GM19467 (cell line): ENCODE data around the gene CPT1B.
A peak's percentile ranks its signal among the peaks of the same experiment; 100 is the strongest.

Experiments used
- ATAC-seq: cut with Tn5 transposase; IDR thresholded peaks from one replicate; pipeline ENCODE4 v1.9.1; 2021; ENCODE audit warnings: mild to moderate bottlenecking, moderate library complexity; ENCODE audit not compliant: unreplicated experiment

Gene CPT1B

DNA sequence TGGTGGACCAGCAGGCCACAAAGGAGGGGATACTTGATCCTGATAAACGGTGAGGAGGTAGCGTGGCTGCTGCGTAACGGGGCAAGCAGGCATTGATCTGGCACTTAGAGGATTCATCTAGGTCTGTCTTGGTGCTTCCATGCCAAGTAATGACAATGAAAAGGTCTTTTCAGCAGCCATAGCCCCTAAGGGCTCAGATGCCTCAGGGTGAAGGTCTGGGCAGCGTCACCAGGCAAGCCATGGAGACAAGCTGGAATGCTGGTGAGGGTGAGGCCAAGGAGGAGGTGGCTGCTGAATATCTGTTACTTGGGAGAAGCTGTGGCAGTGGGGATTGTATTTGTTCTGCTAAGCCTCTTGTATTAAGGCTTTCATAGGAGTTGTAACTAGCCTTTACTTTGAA lies 9.2 kb upstream of the CPT1B start:
- ATAC-seq, result no peak

DNA sequence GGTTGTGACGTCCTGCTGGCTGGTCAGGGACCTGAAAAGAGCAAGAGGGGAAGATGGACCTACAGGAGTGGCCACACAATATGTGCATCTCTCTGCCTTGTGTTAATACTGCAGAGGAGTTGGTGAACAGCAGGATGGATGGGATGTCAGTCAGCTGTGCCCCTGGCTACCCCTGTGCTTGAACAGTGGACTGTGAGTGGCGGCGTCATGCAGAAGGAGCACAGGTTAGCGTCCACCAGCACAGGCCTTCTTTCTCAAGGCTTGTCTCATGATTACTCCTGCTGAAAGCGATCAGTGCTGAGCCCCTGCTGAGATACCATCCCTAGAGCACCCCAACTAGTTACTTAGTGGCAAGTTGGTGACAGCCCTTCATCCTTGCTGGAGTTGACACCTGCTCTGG lies 8.2 kb upstream of the CPT1B start:
- ATAC-seq, result no peak

DNA sequence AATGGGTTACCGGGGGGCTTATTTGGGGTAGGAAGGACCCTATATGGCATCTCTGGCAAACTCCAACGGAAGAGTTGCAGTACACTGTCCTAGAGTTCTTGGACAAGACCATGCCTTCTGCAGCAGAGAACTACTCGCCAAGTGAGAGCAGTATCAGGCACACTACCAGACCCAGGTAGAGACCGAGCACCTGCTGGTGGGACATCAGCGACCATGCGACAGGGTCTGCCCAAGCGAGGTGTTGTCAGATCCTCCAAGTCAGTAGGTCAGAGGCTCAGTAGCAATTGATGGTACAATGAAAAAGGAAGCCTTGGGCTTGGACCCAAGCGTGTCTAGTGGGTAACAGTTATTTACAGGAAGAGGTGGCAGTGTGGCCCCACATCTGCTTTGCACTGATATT lies 7.6 kb upstream of the CPT1B start:
- no peak for ATAC-seq

DNA sequence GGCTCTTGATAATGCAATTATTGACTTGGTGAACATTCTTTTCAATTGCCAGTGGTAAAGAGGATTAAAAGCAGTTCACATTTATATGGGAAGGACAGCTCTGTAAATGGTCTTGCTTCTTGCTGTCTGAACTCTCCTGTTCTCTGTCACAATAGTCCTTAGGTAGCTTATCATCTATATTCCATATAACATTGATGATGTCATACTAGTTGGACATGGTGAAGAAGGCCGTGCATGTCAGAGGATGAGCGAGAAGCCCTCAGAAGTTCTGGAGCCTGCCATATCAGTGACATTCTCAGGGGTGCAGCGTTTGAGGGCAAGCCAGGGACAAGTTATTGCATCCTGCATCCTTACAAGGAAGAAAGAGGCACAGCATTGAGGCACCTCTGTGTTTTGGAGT lies 7.0 kb upstream of the CPT1B start:
- ATAC-seq, result no peak

DNA sequence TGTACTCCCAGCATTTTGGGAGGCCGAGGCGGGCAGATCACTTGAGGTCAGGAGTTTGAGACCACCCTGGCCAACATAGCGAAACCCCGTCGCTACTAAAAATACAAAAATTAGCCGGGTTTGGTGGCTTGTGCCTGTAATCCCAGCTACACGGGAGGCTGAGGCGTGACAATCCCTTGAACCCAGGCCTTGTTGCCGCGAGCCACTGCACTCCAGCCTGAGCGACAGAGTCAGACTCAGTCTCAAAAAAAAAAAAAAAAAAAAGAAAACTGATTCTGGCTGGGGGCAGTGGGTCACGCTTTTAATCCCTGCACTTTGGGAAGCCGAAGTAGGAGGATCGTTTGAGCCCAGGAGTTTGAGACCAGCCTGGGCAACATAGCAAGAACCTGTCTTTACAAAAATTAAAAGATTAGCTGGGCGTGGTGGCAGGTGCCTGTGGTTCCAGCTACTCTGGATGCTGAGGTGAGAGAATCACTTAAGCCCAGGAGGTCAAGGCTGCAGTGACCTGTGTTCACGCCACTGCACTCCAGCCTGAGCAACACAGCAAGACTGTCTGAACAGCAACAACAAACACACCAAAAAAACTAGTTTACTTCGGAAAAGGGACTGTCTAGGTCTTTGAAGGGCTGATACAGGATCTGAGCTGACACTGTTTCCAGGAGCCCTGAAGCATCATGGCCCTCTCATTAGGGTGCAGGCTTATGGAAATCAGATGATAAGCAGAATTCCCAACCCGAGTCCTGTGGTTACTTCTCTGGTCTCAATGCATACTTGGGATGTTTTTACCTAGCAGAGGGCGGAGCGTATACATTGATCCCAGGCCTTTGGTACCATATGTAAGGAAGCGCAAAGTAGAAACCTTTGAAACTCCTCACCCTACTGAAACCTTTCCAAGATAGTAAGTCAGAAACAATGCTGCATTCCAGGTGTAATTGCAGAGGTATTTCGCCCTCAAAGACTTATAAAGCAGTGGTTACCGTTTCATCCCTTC lies 6.2 kb upstream of the CPT1B start:
- no peak for ATAC-seq

DNA sequence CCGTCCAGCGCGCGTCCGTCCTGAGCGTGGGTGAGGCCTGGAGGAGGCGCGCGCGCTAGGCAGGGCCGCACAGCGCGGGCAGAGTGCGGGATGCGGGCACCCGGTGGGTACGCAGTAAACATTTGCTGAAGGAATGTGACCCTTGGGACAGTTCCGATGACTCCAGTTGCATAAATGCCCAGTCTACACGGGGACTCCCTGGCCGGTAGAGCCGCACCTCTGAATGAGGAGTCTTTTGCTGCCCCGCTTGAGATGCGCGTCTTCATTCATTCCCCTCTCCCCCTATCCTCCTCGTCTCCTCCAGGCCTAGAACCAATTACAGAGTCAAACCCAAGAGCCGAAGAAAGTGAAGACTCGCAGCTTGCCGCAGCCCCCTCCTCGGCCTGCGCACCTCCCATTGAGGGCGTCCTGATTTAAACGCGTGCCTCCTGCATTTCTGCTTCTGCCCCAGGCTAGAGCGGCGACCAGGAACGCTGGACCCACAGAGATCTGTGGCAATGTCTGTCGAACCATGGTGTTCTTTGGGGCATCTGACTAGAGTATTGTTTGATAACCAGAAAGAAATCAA lies 5.2 kb upstream of the CPT1B start:
- ATAC-seq, result no peak

DNA sequence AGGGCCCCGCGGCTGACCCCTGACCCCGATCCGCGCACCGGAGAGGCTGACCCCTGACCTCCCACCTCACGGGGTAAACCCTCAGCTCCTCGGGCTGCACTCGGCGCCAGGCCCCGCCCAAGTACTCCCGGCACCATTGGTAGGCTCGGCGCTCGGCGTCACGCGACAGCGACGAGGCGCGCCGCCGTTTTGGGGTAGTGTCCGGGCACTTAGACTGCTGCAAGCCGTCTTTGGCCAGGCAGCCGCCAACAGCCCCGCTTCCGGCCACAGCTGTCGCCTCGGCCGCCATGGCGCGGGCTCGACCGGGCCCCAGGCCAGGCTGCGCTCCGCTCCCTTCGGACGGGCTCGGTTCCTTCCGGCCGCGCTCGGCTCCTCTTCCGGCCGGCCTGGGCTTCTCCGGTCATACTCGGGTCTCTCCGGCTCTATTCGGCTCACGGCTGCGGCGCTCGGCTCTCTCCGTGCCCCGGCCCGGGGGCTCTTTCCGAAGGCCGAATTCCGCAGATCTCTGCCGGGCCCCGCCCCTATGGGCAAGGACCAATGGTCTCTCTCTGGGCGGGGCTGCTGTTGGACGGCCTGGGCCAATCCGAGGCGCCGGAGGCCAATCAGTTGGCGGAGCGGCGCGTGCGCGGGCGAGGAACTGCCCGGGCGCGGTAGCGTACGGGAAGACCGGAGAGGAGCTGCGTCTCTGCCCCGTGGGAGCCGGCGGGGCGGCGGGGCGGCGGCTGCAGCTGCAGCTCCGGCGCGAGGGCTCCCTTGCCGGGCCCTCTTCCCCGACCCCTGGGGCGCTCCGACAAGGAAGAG lies 4.5 kb upstream of the CPT1B start, which contains the start of gene CHKB:
TSS of gene CHKB (minus strand) at position 357 of the 801 bp plus-strand sequence. CDS start at position 289, 68 bp downstream.
- peak; percentile 92 for ATAC-seq

DNA sequence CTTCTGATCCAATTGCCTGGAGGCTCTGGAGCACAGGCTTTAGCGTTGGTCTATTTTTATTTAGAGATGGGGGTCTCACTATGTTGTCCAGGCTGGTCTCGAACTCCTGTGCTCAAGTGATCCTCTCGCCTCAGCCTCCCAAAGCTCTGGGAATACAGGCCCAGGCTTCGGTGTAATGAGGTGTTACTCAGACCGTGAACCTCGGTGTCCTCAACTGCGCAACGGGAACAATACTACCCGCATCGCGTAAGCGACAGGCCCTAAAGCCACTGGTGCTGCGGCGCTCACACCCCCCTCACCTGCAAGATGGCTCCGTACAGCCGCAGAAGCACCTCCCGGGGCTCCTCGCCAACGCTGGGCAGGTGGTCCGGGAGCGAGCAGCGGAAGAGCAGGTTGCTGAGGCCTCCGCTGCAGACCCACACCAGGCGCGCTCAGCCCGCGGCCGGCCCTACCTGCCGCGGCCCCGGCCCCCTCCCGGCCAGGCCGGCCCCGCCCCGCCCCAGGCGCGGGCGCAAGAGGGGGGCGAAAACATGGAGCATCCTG lies 3.8 kb upstream of the CPT1B start:
- ATAC-seq, result no peak

DNA sequence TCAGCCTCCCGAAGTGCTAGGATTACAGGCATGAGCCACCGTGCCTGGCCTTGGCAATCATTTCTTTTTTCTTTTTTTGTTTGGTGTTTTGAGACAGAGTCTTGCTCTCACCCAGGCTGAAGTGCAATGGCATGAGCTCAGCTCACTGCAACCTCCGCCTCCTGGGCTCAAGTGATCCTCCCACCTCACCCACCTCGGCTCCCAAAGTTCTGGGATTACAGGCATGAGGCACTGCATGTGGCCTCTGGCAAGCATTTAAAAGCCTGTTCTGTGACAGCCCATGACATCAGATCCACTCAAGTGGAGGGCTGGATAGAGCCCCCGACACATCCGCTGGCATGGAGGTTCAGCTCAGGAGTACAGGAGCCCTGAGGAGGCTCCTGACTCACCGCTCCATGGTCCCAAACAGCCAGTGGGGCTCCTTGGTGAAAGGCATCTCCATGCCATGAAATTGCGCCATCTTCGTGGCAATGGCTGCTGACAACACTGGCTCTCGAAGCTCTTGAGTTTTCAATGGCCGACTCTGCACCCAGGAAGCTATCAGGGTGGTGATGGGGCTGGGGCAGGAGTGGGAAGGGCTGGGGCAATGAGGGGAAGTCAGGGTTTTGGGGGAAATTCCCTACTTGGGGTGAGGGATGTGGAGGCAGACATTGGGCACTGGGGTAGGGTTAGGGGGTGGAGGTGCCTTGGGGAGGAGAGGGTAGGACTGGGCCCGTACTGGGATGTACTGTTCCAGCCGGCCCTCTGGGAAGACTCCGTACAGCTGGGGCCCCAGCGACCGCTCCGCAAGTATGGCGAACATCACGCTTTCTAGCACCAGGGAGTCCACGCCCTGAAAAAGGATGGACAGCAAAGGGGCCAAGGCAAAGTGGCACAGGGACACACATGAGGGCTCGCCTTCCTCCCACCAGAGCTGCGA lies 3.1 kb upstream of the CPT1B start:
- no peak for ATAC-seq

DNA sequence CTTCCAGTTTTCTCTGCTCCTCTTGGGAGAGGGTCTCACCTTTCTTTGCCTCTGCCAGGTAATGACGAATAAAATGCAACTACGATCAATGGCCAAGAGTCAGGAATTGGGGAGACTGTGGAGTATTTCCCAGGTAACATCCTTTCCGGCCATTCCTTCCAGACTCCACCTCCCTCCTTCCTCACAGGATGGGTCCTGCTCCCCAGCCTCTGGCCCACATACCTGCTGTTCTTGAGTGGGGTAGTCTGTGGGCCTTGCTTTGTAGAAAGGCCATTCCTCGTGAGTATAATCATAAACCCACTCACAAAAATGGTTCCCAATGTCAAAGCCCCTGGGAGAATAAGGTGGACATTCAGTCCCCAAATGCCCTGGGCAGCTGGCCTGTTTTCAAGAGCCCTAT lies 1.5 kb upstream of the CPT1B start:
- ATAC-seq, result no peak

DNA sequence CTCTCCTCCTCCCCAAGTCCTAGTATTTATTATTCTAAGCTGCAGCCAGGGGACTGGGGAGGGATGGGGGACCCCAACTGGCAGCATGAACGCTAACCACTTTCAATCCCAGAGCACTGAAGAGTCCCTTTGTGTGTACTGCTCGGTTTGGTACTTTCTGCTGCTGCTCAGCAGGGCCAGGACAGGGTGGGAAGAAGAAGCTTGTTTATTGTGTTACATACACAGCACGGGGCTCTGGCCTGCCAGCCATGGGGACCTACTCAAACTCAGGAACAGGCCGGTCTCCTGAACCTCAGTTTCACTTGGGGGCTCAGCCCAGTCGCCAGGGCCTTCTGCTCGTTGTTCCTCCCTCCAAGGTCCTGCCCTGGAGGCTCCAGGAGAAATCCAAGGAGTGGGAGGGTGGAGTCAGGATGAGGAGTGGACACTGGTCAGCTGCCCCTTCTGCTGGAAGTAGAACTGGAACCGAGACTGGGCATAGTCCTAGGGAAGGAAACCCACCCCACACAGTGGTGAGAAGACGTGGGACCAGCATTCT lies 616 bp upstream of the CPT1B start:
- no peak for ATAC-seq

DNA sequence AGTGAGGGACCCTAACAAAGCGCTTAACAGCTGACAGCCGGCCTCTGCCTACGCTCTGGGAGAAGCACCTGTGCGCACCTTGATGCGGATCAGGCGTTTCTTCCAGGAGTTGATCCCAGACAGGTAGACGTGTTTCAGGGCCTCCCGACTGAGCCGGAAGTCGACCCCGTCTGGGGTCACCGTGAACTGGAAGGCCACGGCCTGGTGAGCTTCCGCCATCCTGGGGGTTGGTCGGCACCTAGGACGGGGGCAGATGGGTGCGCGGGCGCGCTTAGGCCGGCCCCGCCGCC lies 585 bp downstream of the CPT1B start:
- no peak for ATAC-seq

DNA sequence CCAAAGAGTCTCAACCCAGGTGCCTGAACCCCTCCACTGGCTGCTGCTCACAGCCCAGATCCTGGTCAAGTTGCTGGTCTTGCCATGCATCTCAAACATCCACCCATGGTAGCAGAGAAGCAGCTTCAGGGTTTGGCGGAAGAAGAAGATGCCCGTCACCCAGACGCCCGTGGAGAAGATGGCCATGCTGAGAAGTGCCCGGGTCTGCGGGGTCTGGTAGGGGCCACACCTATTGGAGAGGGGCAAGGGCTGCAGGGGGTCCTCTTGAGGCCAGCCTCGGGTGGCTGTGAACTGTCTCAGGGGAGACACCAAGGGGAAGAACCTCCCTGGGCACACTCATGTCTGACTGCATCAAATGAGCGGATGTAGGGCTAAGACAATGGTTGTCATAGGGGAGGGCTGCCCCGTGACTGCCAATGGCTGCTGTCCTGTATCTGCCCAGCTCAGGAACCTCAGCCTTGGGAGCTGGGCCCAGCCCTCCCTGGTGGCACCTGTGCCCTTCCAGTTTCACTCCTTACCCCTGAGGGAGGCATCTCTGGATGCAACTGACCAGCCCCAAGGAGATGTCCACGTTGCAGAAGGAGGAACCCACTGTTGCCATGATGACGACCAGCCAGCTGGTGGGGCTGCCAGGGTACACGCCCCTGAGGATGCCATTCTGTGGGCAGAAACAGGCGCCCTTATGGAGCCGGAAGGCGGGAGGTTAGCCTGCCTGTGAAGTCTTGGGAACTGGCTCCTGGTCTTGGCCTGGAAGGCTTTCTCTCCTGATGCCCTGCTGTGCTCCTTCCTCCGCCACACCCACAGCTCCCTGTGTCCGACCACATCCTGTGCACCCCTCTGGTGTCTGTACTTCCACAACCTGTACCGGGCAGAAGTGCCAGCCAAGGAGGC lies 1.2 kb downstream of the CPT1B start:
- ATAC-seq, result no peak

DNA sequence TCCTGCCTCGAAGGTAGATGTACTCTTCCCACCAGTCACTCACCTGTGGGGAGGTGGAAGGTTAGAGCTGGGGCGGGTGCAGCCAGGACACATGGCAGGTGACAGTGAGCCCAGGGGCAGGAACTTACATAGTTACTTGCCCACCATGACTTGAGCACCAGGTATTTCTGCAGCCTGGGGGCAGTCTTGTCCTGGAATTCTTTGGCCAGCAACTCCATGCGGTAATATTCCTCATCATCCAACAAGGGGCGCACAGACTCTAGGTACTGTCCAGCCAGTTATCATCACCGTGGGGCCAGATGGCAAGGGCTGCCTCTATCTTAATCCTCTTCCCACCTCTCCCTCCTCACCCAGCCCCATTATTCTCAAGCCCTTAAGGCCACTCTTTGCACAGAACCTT lies 2.2 kb downstream of the CPT1B start:
- no peak for ATAC-seq

DNA sequence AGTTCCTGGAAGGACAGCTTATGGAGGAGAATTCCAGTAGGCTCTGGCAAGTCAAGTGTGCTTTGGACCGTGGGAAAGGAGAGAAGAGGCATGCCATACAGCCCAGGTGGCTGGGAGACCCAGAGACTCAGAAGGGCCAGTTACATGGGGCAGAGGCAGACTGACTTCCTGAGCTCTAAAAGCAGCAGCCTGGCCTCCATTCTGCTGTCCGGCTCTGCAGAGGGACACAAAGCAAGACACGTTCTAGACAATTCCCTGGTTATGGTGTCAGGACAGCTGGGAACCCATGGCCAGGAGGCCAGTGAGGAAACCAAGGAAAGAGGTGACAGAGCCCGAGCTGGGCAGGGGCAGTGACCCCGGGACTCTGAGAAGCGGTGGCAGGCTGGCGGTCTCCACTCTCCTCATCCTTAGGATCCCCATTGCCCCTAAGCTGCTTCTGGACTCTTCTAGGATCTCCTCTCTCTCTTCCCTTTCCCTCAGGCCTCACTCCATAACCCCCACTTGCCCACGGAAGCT lies 2.7 kb downstream of the CPT1B start:
- no peak for ATAC-seq

DNA sequence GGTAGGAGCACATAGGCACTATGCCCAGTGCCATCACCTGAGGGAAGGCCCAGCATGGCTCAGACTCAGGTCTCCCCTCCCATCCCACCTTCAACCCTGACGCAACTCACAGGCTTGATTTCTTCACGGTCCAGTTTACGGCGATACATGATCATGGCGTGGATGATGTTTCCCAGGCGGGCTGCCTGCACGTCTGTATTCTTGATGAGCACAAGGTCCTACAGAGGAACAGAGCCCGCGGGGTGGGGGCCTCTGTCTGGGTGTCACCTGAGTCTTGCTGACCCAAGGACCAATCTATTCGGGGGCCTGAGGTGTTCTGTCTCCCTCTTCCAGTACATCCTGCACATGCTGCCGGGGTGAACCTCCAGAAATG lies 3.9 kb downstream of the CPT1B start:
- ATAC-seq, result no peak

DNA sequence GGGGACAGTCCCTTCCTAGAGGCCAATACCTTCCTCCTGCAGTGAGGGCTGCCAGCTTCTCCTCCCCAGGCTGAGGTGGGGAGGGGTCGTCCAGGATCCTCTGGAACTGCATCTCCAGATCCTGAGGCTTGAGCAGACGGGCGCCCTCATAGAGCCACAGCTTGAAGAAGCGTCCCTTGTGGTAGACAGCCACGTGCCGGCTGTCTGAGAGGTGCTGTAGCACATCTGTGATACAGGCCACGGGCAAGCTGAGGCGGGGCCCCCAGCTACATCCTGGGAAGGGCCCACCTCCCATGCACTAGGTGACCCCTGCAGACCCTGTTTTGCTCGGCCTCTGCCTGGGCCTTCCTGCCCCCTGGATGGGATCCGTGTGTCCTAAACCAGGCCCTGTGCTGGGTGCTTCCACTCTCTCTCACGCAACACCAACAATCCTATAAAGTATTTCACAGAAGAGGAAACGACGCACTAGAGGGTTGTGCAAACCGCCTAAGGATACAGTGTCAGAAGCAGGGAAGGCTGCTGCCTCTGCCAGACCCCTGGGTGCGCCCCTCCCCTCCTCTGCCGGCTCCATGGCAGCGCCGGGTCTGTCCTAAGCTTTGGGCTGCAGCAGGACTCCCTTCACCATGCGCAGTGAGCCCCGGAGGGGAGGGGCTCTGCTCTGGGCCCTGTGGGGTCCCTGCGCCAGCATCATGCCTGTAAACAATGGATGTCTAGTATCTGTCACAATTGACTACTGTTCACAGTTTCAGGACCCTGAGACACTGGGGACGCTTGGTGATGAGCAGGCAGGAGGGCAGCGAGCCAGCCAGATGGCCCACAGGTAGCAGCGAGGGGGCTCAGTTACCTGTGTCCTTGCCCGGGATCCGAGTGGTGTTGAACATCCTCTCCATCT lies 4.5 kb downstream of the CPT1B start:
- no peak for ATAC-seq

DNA sequence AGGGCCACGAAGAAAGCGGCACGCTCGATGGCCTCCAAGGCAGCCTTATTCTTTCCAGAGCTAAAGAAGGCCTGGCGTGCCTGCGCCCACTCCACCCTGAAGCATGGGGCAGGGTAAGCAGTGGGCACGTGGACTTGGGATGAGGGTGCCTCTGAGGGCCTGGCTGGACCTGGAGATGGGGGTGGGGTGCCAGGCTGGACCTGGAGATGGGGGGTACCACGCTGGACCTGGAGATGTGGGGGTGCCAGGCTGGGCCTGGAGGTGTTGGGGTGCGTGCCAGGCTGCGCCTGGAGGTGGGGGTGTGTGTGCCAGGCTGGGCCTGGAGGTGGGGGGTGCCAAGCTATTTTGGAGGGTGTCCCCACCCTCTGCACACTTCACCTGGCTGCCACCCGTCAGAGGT lies 5.3 kb downstream of the CPT1B start:
- ATAC-seq, result no peak
